PC-3 (cell line): ENCODE results near the gene CABP1. TPM values are rescaled to one million over a fixed set of nuclear protein-coding genes. Genes with fewer than 3 reads are reported as not detected.

Experiments used
- ATAC-seq: fragments of 200-7000 bp; cut with Tn5 transposase; 2 replicates; pipeline ENCODE4 v1.9.1; 2020; ENCODE audit warnings: mild to moderate bottlenecking, moderate library complexity
- BruUV-seq: library from RNA; stranded (reverse); fragments of 400-500 nt; replicated peaks from 2 replicates; lab custom pipeline; 2021; lab: Mats Ljungman, UMichigan
- CTCF ChIA-PET: fragments of 300-600 bp; sonication (Branson Sonifier 250); formaldehyde crosslinking; loops from one replicate; lab custom pipeline; 2022; ENCODE audit warnings: antibody characterized with exemption; lab: Charles Lee
- POLR2A ChIA-PET: fragments of 300-600 bp; sonication (Branson Sonifier 250); formaldehyde crosslinking; loops from one replicate; lab custom pipeline; 2022; ENCODE audit warnings: antibody characterized with exemption; ENCODE audit not compliant: unreplicated experiment; lab: Charles Lee
- DNase-seq: peaks from one replicate; pipeline ENCODE4 v3.0.0-alpha.2; 2015
- H2AFZ ChIP-seq: fragments of 300-600 bp; sonication (generic); 2 replicates; pipeline ENCODE4 v1.6.0; 2016; ENCODE audit warnings: antibody characterized with exemption, low read length
- H3F3A ChIP-seq: fragments of 300-600 bp; sonication (generic); one replicate; pipeline ENCODE4 v1.6.0; 2017; ENCODE audit warnings: antibody characterized with exemption, low read length, control low read depth, mild to moderate bottlenecking; ENCODE audit not compliant: unreplicated experiment
- H3K27ac ChIP-seq: fragments of 300-600 bp; sonication (generic); 2 replicates; pipeline ENCODE4 v1.5.1; 2016; ENCODE audit warnings: mild to moderate bottlenecking, low read length
- H3K27me3 ChIP-seq: fragments of 300-600 bp; sonication (generic); 2 replicates; pipeline ENCODE4 v1.6.1; 2016; ENCODE audit warnings: low read length, mixed read lengths
- H3K36me3 ChIP-seq: fragments of 300-600 bp; sonication (generic); 2 replicates; pipeline ENCODE4 v1.6.1; 2016; ENCODE audit warnings: low read depth, mixed run types, low read length, mixed read lengths
- H3K4me1 ChIP-seq: fragments of 300-600 bp; sonication (generic); 2 replicates; pipeline ENCODE4 v1.5.1; 2016; ENCODE audit warnings: low read length; ENCODE audit not compliant: insufficient read depth
- H3K4me2 ChIP-seq: fragments of 300-600 bp; sonication (generic); 2 replicates; pipeline ENCODE4 v1.6.0; 2016; ENCODE audit warnings: low read length
- H3K4me3 ChIP-seq: fragments of 300-600 bp; sonication (generic); 2 replicates; pipeline ENCODE4 v1.5.1; 2016; ENCODE audit warnings: mild to moderate bottlenecking, low read length, mixed read lengths
- H3K79me2 ChIP-seq: fragments of 300-600 bp; sonication (generic); 2 replicates; pipeline ENCODE4 v1.6.1; 2017; ENCODE audit warnings: low read length, mixed read lengths
- H3K9ac ChIP-seq: fragments of 300-600 bp; sonication (generic); 2 replicates; pipeline ENCODE4 v1.6.0; 2016; ENCODE audit warnings: mild to moderate bottlenecking, low read length
- H3K9me2 ChIP-seq: fragments of 300-600 bp; sonication (generic); replicated peaks from 2 replicates; pipeline ENCODE4 v1.6.1; 2016; ENCODE audit warnings: mixed run types, low read length, mixed read lengths
- H3K9me3 ChIP-seq: fragments of 300-600 bp; sonication (generic); 2 replicates; pipeline ENCODE4 v1.6.1; 2016; ENCODE audit warnings: low read length, mixed read lengths
- H4K20me1 ChIP-seq: fragments of 300-600 bp; sonication (generic); 2 replicates; pipeline ENCODE4 v1.6.1; 2016; ENCODE audit warnings: low read length, mixed read lengths
- EZH2 ChIP-seq: fragments of 300-600 bp; sonication (generic); IDR thresholded peaks from one replicate; pipeline ENCODE4 v1.6.1; 2017; ENCODE audit warnings: antibody characterized with exemption, mild to moderate bottlenecking, low read length; ENCODE audit not compliant: unreplicated experiment
- EZH2phosphoT487 ChIP-seq: fragments of 300-600 bp; sonication (generic); IDR thresholded peaks from 2 replicates; pipeline ENCODE4 v1.6.1; 2018; ENCODE audit warnings: mild to moderate bottlenecking, antibody characterized with exemption, low read length, borderline replicate concordance
- intact Hi-C: fragments of 100-400 bp; cut with micrococcal nuclease; formaldehyde crosslinking; loops from 2 replicates; pipeline ENCODE4 v1.9.0; 2023
- total RNA-seq: library from RNA; depleted of rRNA; stranded (reverse); fragments of >200 nt; gene quantifications from 2 replicates; pipeline ENCODE4 v1.2.3, GENCODE V29; 2014
- TF ChIP-seq, protein P1 (sequence below): fragments of 300-600 bp; sonication (generic); conservative IDR thresholded peaks from 2 replicates; pipeline ENCODE4 v1.5.1; 2017; ENCODE audit warnings: antibody characterized with exemption, low read depth, mild to moderate bottlenecking, low read length

The CABP1 gene
- total RNA-seq, 1 experiment from 2014 or later = not detected

GRCh38 chr12:120680165-120680738 is 39.8 kb downstream of the CABP1 start:
- no peak overlapping the region for H3K4me2 ChIP-seq
- ATAC-seq (no peak), DNase-seq (no peak)
- intact Hi-C loops = no loop called here
- ChIA-PET POLR2A (no interaction called here), CTCF (no interaction called here)
- no peaks in the 10 kb centered on the region for H3F3A ChIP-seq
- H3K36me3 ChIP-seq = no peaks in the 10 kb centered on the region
- BruUV-seq = no TSS peak
- no peaks in the 10 kb centered on the region for H3K9me2 ChIP-seq
- H3K79me2 ChIP-seq = no peaks in the 10 kb centered on the region
- H3K4me3 ChIP-seq = no peak overlapping the region
- no peaks in the 10 kb centered on the region for H3K9me3 ChIP-seq
- H2AFZ ChIP-seq = no peak overlapping the region
- H3K4me1 ChIP-seq = peaks cover 6% of the 10 kb centered on the region
- no peak overlapping the region for H3K9ac ChIP-seq
- no peaks in the 10 kb centered on the region for H4K20me1 ChIP-seq
- no peak overlapping the region for H3K27ac ChIP-seq
- H3K27me3 ChIP-seq = no peaks in the 10 kb centered on the region
- no peak for TF ChIP-seq EZH2phosphoT487
- TF ChIP-seq, protein P1, sequence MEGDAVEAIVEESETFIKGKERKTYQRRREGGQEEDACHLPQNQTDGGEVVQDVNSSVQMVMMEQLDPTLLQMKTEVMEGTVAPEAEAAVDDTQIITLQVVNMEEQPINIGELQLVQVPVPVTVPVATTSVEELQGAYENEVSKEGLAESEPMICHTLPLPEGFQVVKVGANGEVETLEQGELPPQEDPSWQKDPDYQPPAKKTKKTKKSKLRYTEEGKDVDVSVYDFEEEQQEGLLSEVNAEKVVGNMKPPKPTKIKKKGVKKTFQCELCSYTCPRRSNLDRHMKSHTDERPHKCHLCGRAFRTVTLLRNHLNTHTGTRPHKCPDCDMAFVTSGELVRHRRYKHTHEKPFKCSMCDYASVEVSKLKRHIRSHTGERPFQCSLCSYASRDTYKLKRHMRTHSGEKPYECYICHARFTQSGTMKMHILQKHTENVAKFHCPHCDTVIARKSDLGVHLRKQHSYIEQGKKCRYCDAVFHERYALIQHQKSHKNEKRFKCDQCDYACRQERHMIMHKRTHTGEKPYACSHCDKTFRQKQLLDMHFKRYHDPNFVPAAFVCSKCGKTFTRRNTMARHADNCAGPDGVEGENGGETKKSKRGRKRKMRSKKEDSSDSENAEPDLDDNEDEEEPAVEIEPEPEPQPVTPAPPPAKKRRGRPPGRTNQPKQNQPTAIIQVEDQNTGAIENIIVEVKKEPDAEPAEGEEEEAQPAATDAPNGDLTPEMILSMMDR = no peak
- TF ChIP-seq EZH2 = no peak

- H3K27ac ChIP-seq = no peak overlapping the region
- no peak overlapping the region for H2AFZ ChIP-seq
- peak; percentile 35 for DNase-seq
- TF ChIP-seq EZH2phosphoT487 = no peak
- TF ChIP-seq EZH2 = no peak
- TF ChIP-seq, protein P1 = no peak
- BruUV-seq = no TSS peak
- H3F3A ChIP-seq = no peaks in the 10 kb centered on the region
- peaks cover 14% of the 10 kb centered on the region for H3K4me1 ChIP-seq
- peaks cover 26% of the 10 kb centered on the region for H3K79me2 ChIP-seq
- ChIA-PET POLR2A (no interaction called here), CTCF (no interaction called here)
- intact Hi-C loops = no loop called here
- no peaks in the 10 kb centered on the region for H3K36me3 ChIP-seq
- H3K9me2 ChIP-seq = no peaks in the 10 kb centered on the region
- ATAC-seq = no peak
- peaks cover 21% of the 10 kb centered on the region for H4K20me1 ChIP-seq
- H3K4me3 ChIP-seq = no peak overlapping the region
- H3K9me3 ChIP-seq = no peaks in the 10 kb centered on the region
- no peak overlapping the region for H3K9ac ChIP-seq
- H3K27me3 ChIP-seq = no peaks in the 10 kb centered on the region
- H3K4me2 ChIP-seq = no peak overlapping the region
Measured at GRCh38 chr12:120684523-120684932, 44.1 kb downstream of the CABP1 start.

DNA sequence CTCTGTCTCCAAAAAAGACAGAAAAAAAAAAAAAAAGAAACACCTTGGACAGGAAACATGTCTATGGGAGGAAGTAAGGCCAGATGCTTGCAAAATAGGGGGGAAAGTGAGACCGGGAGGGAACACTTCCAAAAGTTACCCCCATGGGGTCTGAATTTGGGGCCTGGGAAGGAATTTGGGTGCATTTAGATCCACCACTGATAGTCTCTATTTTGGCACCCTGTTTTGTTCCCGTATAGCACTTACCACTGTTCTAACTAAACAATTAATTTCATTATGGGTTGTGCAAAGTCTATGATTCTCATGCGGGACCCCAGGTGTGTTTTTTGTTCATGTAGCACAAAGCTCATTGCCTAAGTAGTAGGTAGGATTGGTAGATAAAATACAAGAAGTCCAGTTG is 45.1 kb downstream of the CABP1 start:
- peak overlapping the region; percentile 95 for H3K9ac ChIP-seq
- ATAC-seq = no peak
- H3K4me2 ChIP-seq = peak overlapping the region; percentile 98

More for the DNA sequence above, 45.1 kb downstream of the CABP1 start:
- BruUV-seq = no TSS peak
- intact Hi-C loops = loop anchor here (5.0 kb wide), 2 partner anchors 148 to 393 kb away; partner anchors contain the start of genes RNU4-1 and RNU4-2
- no peak overlapping the region; the same call in 1 of the 2 replicates for H2AFZ ChIP-seq
- no peak for DNase-seq
- peaks cover 36% of the 10 kb centered on the region for H3K79me2 ChIP-seq
- no peaks in the 10 kb centered on the region for H3K9me3 ChIP-seq
- H3K4me3 ChIP-seq = peak overlapping the region; percentile 96
- H3K27me3 ChIP-seq = no peaks in the 10 kb centered on the region
- TF ChIP-seq EZH2phosphoT487 = no peak
- TF ChIP-seq, protein P1 = no peak
- TF ChIP-seq EZH2 = no peak
- peaks cover 24% of the 10 kb centered on the region for H3K4me1 ChIP-seq
- no peaks in the 10 kb centered on the region for H3K36me3 ChIP-seq
- peaks cover 29% of the 10 kb centered on the region for H4K20me1 ChIP-seq
- H3F3A ChIP-seq = no peaks in the 10 kb centered on the region
- H3K27ac ChIP-seq = no peak overlapping the region
- ChIA-PET CTCF (no interaction called here), POLR2A (no interaction called here)
- H3K9me2 ChIP-seq = no peaks in the 10 kb centered on the region
